SH-SY5Y (cell line): ENCODE measurements around the gene NCOR2.

Source experiments
- GATA2 ChIP-seq: IDR thresholded peaks from 2 replicates; pipeline ENCODE4 v1.6.1; 2011; ENCODE audit warnings: mild to moderate bottlenecking, low read depth, low read length
- GATA3 ChIP-seq: IDR thresholded peaks from 2 replicates; pipeline ENCODE4 v1.6.1; 2011; ENCODE audit warnings: low read depth, mild to moderate bottlenecking, low read length, moderate library complexity

- no peak for TF ChIP-seq GATA2
- no peak for TF ChIP-seq GATA3
These were observed 3.0 kb downstream of the NCOR2 start for GRCh38 chr12:124564232-124564958.
